Measurements from ENCODE around the gene SLC30A7.

Gene SLC30A7

GRCh38 chr1:100968621-100969020 lies 72.7 kb downstream of the SLC30A7 start:
- Histone ChIP-seq H3K36me3 (ENCODE audit: control insufficient read depth in 4 of 4, insufficient read depth in 4 of 4, low read length in 3 of 4) (peaks cover 6 to 26% (median 20%) of the 10 kb centered on the region in 4 experiments), H3K4me1 (ENCODE audit: control extremely low read depth in 1 of 4, control insufficient read depth in 4 of 4, insufficient read depth in 4 of 4, low read length in 3 of 4) (peaks cover 0 to 7% (median 2%) of the 10 kb centered on the region in 4 experiments), H3K4me3 (ENCODE audit: control insufficient read depth in 1 of 7, extremely low read depth in 1 of 7, insufficient read depth in 4 of 7, low read depth in 2 of 7, low read length in 6 of 7) (no peak overlapping the region), H3K9me3 (ENCODE audit: control extremely low read depth in 1 of 5, control insufficient read depth in 4 of 5, insufficient read depth in 2 of 5, low read depth in 1 of 5, low read length in 4 of 5) (no peaks in the 10 kb centered on the region), H3K27me3 (replicated peaks in 2 of 5; ENCODE audit: control insufficient read depth in 4 of 5, insufficient read depth in 5 of 5, low read length in 4 of 5) (no peaks in the 10 kb centered on the region), H3K27ac (ENCODE audit: insufficient read depth in 1 of 2, low read depth in 1 of 2, low read length in 2 of 2, poor library complexity in 1 of 2, severe bottlenecking in 2 of 2) (no peak overlapping the region)
- WGBS (ENCODE audit: insufficient coverage) = no CpG with 5 or more reads among the region's 1 CpG
- DNase-seq = no peak
- CTCF ChIA-PET = interaction anchor here (1.1 to 1.2 kb wide), 3 partner anchors 9 to 277 kb away, joined by 3 read pairs; no protein-coding TSS in a partner anchor
- POLR2A ChIA-PET = no interaction called here

GRCh38 chr1:100969327-100969726 lies 73.4 kb downstream of the SLC30A7 start:
- no peaks in the 10 kb centered on the region for H3K27me3 ChIP-seq (replicated peaks in 2 of 5; ENCODE audit: control insufficient read depth in 4 of 5, insufficient read depth in 5 of 5, low read length in 4 of 5)
- ChIA-PET POLR2A (interaction anchor here (0.6 kb wide), 1 partner anchor 9 kb away, joined by 3 read pairs; no protein-coding TSS in a partner anchor), CTCF (interaction anchor here (1.1 kb wide), 2 partner anchors 14 to 277 kb away, joined by 3 read pairs; no protein-coding TSS in a partner anchor)
- DNase-seq = no peak
- no peaks in the 10 kb centered on the region for H3K9me3 ChIP-seq (ENCODE audit: control extremely low read depth in 1 of 5, control insufficient read depth in 4 of 5, insufficient read depth in 2 of 5, low read depth in 1 of 5, low read length in 4 of 5)
- H3K4me3 ChIP-seq (ENCODE audit: control insufficient read depth in 1 of 7, extremely low read depth in 1 of 7, insufficient read depth in 4 of 7, low read depth in 2 of 7, low read length in 6 of 7) = no peak overlapping the region
- H3K27ac ChIP-seq (ENCODE audit: insufficient read depth in 1 of 2, low read depth in 1 of 2, low read length in 2 of 2, poor library complexity in 1 of 2, severe bottlenecking in 2 of 2) = no peak overlapping the region
- H3K36me3 ChIP-seq (ENCODE audit: control insufficient read depth in 4 of 4, insufficient read depth in 4 of 4, low read length in 3 of 4) = peaks cover 6 to 26% (median 20%) of the 10 kb centered on the region in 4 experiments
- 100% methylated on average over 2 of the region's 2 CpGs for WGBS (ENCODE audit: insufficient coverage)
- peaks cover 0 to 7% (median 2%) of the 10 kb centered on the region in 4 experiments for H3K4me1 ChIP-seq (ENCODE audit: control extremely low read depth in 1 of 4, control insufficient read depth in 4 of 4, insufficient read depth in 4 of 4, low read length in 3 of 4)

- peaks cover 9 to 26% (median 17%) of the 10 kb centered on the region in 4 experiments for H3K36me3 ChIP-seq (ENCODE audit: control insufficient read depth in 4 of 4, insufficient read depth in 4 of 4, low read length in 3 of 4)
- no peak overlapping the region for H3K27ac ChIP-seq (ENCODE audit: insufficient read depth in 1 of 2, low read depth in 1 of 2, low read length in 2 of 2, poor library complexity in 1 of 2, severe bottlenecking in 2 of 2)
- no peaks in the 10 kb centered on the region for H3K9me3 ChIP-seq (ENCODE audit: control extremely low read depth in 1 of 5, control insufficient read depth in 4 of 5, insufficient read depth in 2 of 5, low read depth in 1 of 5, low read length in 4 of 5)
- CTCF ChIA-PET = no interaction called here
- peaks cover 0 to 7% (median 2%) of the 10 kb centered on the region in 4 experiments for H3K4me1 ChIP-seq (ENCODE audit: control extremely low read depth in 1 of 4, control insufficient read depth in 4 of 4, insufficient read depth in 4 of 4, low read length in 3 of 4)
- no peaks in the 10 kb centered on the region for H3K27me3 ChIP-seq (replicated peaks in 2 of 5; ENCODE audit: control insufficient read depth in 4 of 5, insufficient read depth in 5 of 5, low read length in 4 of 5)
- POLR2A ChIA-PET = no interaction called here
- H3K4me3 ChIP-seq (ENCODE audit: control insufficient read depth in 1 of 7, extremely low read depth in 1 of 7, insufficient read depth in 4 of 7, low read depth in 2 of 7, low read length in 6 of 7) = no peak overlapping the region
- WGBS (ENCODE audit: insufficient coverage) = no CpG with 5 or more reads among the region's 1 CpG
- DNase-seq = no peak
Measured at GRCh38 chr1:100971021-100971420, 75.1 kb downstream of the SLC30A7 start.

- Histone ChIP-seq H3K27ac (ENCODE audit: insufficient read depth in 1 of 2, low read depth in 1 of 2, low read length in 2 of 2, poor library complexity in 1 of 2, severe bottlenecking in 2 of 2) (peak overlapping the region in 1 of 2 experiments; percentile 2), H3K27me3 (replicated peaks in 2 of 5; ENCODE audit: control insufficient read depth in 4 of 5, insufficient read depth in 5 of 5, low read length in 4 of 5) (no peaks in the 10 kb centered on the region), H3K9me3 (ENCODE audit: control extremely low read depth in 1 of 5, control insufficient read depth in 4 of 5, insufficient read depth in 2 of 5, low read depth in 1 of 5, low read length in 4 of 5) (no peaks in the 10 kb centered on the region), H3K36me3 (ENCODE audit: control insufficient read depth in 4 of 4, insufficient read depth in 4 of 4, low read length in 3 of 4) (peaks cover 9 to 25% (median 13%) of the 10 kb centered on the region in 4 experiments), H3K4me1 (ENCODE audit: control extremely low read depth in 1 of 4, control insufficient read depth in 4 of 4, insufficient read depth in 4 of 4, low read length in 3 of 4) (peaks cover 0 to 7% (median 2%) of the 10 kb centered on the region in 4 experiments), H3K4me3 (ENCODE audit: control insufficient read depth in 1 of 7, extremely low read depth in 1 of 7, insufficient read depth in 4 of 7, low read depth in 2 of 7, low read length in 6 of 7) (no peak overlapping the region)
- WGBS (ENCODE audit: insufficient coverage) = 71% methylated on average over 1 of the region's 1 CpG
- CTCF ChIA-PET = interaction anchor here (1.0 kb wide), 1 partner anchor 19 kb away, joined by 3 read pairs; no protein-coding TSS in a partner anchor
- no peak for DNase-seq
- POLR2A ChIA-PET = interaction anchor here (0.6 kb wide), 1 partner anchor 19 kb away, joined by 3 read pairs; no protein-coding TSS in a partner anchor
Measured at GRCh38 chr1:100972185-100972584, 76.3 kb downstream of the SLC30A7 start.

- POLR2A ChIA-PET = no interaction called here
- CTCF ChIA-PET = interaction anchor here (1.1 kb wide), 1 partner anchor 10 kb away, joined by 4 read pairs; no protein-coding TSS in a partner anchor
- Histone ChIP-seq H3K9me3 (ENCODE audit: control extremely low read depth in 1 of 5, control insufficient read depth in 4 of 5, insufficient read depth in 2 of 5, low read depth in 1 of 5, low read length in 4 of 5) (no peaks in the 10 kb centered on the region), H3K36me3 (ENCODE audit: control insufficient read depth in 4 of 4, insufficient read depth in 4 of 4, low read length in 3 of 4) (peaks cover 2 to 28% (median 16%) of the 10 kb centered on the region in 4 experiments), H3K27me3 (replicated peaks in 2 of 5; ENCODE audit: control insufficient read depth in 4 of 5, insufficient read depth in 5 of 5, low read length in 4 of 5) (no peaks in the 10 kb centered on the region), H3K4me3 (ENCODE audit: control insufficient read depth in 1 of 7, extremely low read depth in 1 of 7, insufficient read depth in 4 of 7, low read depth in 2 of 7, low read length in 6 of 7) (no peak overlapping the region), H3K4me1 (ENCODE audit: control extremely low read depth in 1 of 4, control insufficient read depth in 4 of 4, insufficient read depth in 4 of 4, low read length in 3 of 4) (peaks cover 0 to 2% (median 0%) of the 10 kb centered on the region in 4 experiments), H3K27ac (ENCODE audit: insufficient read depth in 1 of 2, low read depth in 1 of 2, low read length in 2 of 2, poor library complexity in 1 of 2, severe bottlenecking in 2 of 2) (no peak overlapping the region)
- DNase-seq = no peak
- no CpG with 5 or more reads among the region's 1 CpG for WGBS (ENCODE audit: insufficient coverage)
Measured at GRCh38 chr1:100976936-100977335, 81.0 kb downstream of the SLC30A7 start.

- POLR2A ChIA-PET = interaction anchor here (0.6 kb wide), 1 partner anchor 41 kb away, joined by 3 read pairs; no protein-coding TSS in a partner anchor
- no CpG with 5 or more reads among the region's 2 CpGs for WGBS (ENCODE audit: insufficient coverage)
- Histone ChIP-seq H3K27me3 (replicated peaks in 2 of 5; ENCODE audit: control insufficient read depth in 4 of 5, insufficient read depth in 5 of 5, low read length in 4 of 5) (no peaks in the 10 kb centered on the region), H3K4me3 (ENCODE audit: control insufficient read depth in 1 of 7, extremely low read depth in 1 of 7, insufficient read depth in 4 of 7, low read depth in 2 of 7, low read length in 6 of 7) (no peak overlapping the region), H3K36me3 (ENCODE audit: control insufficient read depth in 4 of 4, insufficient read depth in 4 of 4, low read length in 3 of 4) (peaks cover 2 to 37% (median 22%) of the 10 kb centered on the region in 4 experiments), H3K9me3 (ENCODE audit: control extremely low read depth in 1 of 5, control insufficient read depth in 4 of 5, insufficient read depth in 2 of 5, low read depth in 1 of 5, low read length in 4 of 5) (no peaks in the 10 kb centered on the region), H3K27ac (ENCODE audit: insufficient read depth in 1 of 2, low read depth in 1 of 2, low read length in 2 of 2, poor library complexity in 1 of 2, severe bottlenecking in 2 of 2) (no peak overlapping the region), H3K4me1 (ENCODE audit: control extremely low read depth in 1 of 4, control insufficient read depth in 4 of 4, insufficient read depth in 4 of 4, low read length in 3 of 4) (peaks cover 0 to 2% (median 0%) of the 10 kb centered on the region in 4 experiments)
- CTCF ChIA-PET = no interaction called here
- DNase-seq = peak in 1 of 3 donors; percentile 10
Measured at GRCh38 chr1:100979631-100980030, 83.7 kb downstream of the SLC30A7 start.

- CTCF ChIA-PET = no interaction called here
- POLR2A ChIA-PET = no interaction called here
Measured at GRCh38 chr1:100982793-100983192, 86.9 kb downstream of the SLC30A7 start.

More at GRCh38 chr1:100982793-100983192, 86.9 kb downstream of the SLC30A7 start:
- H3K27me3 ChIP-seq (replicated peaks in 2 of 5; ENCODE audit: control insufficient read depth in 4 of 5, insufficient read depth in 5 of 5, low read length in 4 of 5) = no peaks in the 10 kb centered on the region
- H3K4me1 ChIP-seq (ENCODE audit: control extremely low read depth in 1 of 4, control insufficient read depth in 4 of 4, insufficient read depth in 4 of 4, low read length in 3 of 4) = peaks cover 0 to 2% (median 0%) of the 10 kb centered on the region in 4 experiments
- DNase-seq = no peak
- H3K9me3 ChIP-seq (ENCODE audit: control extremely low read depth in 1 of 5, control insufficient read depth in 4 of 5, insufficient read depth in 2 of 5, low read depth in 1 of 5, low read length in 4 of 5) = no peaks in the 10 kb centered on the region
- no peak overlapping the region for H3K4me3 ChIP-seq (ENCODE audit: control insufficient read depth in 1 of 7, extremely low read depth in 1 of 7, insufficient read depth in 4 of 7, low read depth in 2 of 7, low read length in 6 of 7)
- H3K27ac ChIP-seq (ENCODE audit: insufficient read depth in 1 of 2, low read depth in 1 of 2, low read length in 2 of 2, poor library complexity in 1 of 2, severe bottlenecking in 2 of 2) = no peak overlapping the region
- 100% methylated on average over 4 of the region's 4 CpGs for WGBS (ENCODE audit: insufficient coverage)
- peaks cover 0 to 22% (median 14%) of the 10 kb centered on the region in 4 experiments for H3K36me3 ChIP-seq (ENCODE audit: control insufficient read depth in 4 of 4, insufficient read depth in 4 of 4, low read length in 3 of 4)

All from common myeloid progenitor, CD34-positive (primary cell).